SKM-1 treated with dmso at 0.1 percent for 144 hours (cell line): ENCODE measurements around the gene BRAT1.

ENCODE experiments used
- DNase-seq: peaks from one replicate; lab custom pipeline; 2025; ENCODE audit not compliant: unreplicated experiment; lab: John Stamatoyannopoulos, UW

Gene BRAT1

GRCh38 chr7:2500701-2501100, 54.6 kb downstream of the BRAT1 start:
- no peak for DNase-seq

- no peak for DNase-seq
Measured at GRCh38 chr7:2499719-2500430, 55.4 kb downstream of the BRAT1 start.

DNA sequence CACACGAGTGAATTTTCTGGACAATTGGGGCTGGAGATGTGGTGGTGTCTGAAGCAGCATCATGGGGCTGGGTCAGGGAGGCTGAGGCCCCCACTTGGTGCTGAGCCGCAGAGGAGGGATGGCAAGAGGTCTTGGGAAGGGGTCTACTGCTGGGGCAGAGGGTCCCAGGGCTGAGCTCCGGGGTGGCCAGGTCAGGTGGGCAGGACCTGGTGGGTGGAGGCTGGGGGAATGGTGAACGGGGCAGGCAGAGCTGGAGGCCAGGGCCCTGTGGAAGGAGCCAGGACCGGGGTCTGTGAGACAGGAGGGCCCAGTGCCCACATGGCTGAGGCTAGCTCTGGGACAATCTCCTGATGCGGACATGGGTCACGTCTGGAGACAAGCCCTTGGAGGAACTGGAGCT, 56.1 kb downstream of the BRAT1 start:
- DNase-seq, result no peak

GRCh38 chr7:2498708-2499107, 56.6 kb downstream of the BRAT1 start:
- no peak for DNase-seq

GRCh38 chr7:2497500-2498336, 57.6 kb downstream of the BRAT1 start:
- DNase-seq, result no peak

DNA sequence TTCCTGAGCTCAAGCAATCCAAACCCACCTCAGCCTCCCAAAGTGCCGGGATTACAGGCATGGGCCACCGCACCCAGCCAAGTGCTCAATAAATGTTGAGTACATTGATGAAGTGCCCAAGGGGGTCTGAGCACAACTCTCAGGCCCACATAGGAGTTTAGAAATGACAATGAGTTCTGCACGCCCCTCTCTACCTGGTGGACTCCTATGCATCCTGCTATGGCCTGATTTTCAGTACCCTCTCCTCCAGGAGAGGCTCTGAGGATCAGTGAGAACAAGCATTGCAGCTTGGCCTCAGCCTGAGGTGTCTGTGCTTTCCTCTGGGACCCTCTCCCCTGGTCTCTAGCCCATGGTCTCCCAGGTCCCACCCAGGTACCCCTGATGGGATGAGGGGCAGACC, 58.3 kb downstream of the BRAT1 start:
- no peak for DNase-seq

DNA sequence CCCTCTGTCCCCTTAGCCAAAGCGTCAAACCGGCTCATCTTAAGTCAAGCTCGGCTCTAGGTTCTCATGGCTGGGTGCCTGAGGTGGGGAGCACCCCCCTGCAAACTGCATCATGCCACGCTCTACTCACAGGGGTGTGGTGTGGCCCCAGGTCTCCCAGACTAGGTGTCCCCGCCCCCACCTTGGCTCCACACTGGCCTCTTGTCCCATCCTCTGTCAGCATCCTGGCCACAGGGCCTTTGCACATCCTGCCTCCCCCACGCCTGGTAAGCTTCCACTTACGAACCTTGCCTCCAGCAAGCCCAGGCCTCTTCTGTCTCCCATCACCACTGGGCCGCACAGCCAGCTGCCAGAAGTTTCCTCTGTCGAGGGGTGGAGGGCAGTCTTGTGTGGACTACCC, 58.9 kb downstream of the BRAT1 start:
- no peak for DNase-seq

DNA sequence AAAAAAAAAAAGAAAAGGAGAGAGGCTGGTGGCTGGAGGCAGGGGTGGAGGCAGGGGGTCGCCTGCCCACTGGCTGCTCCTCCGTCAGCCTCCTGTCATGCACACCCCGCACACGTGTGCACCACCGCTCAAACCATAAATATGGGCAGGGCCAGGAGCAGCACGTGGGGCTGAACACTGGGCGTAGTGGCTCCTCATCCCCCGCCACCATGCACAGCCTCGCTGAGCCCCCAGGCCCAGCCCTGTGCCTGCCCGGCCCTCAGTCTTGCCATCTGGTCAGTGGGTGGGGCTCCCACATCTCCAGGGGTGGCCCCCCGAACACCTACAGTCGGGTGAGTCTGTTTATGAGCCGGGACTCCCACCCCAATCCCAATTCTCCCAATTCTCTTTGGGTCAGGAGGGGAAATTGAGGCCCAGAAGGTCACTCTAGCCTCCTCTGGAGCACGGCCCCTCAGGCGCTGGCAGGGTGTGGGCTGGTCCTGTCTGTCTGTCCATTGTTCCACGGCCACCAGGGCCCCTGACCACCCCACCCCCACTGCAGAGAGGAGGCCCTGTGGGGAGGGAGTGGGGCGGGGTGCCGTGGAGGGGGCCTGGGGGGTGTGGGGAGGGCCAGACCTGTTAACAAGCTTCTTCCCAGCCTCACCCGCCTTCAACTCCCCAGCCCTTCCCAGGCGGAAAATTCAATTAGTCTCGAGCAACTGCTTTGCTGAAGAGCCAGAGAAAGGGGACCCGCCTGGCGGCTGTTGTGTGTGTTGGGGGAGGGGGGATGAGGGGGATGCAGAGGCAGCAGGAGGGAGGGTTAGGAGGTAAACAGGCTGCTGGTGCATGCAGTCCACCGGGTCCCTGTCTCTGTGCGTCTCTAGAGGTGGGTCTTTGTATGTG, 59.7 kb downstream of the BRAT1 start:
- DNase-seq, result no peak

GRCh38 chr7:2494191-2495130, 60.9 kb downstream of the BRAT1 start:
- DNase-seq, result no peak

DNA sequence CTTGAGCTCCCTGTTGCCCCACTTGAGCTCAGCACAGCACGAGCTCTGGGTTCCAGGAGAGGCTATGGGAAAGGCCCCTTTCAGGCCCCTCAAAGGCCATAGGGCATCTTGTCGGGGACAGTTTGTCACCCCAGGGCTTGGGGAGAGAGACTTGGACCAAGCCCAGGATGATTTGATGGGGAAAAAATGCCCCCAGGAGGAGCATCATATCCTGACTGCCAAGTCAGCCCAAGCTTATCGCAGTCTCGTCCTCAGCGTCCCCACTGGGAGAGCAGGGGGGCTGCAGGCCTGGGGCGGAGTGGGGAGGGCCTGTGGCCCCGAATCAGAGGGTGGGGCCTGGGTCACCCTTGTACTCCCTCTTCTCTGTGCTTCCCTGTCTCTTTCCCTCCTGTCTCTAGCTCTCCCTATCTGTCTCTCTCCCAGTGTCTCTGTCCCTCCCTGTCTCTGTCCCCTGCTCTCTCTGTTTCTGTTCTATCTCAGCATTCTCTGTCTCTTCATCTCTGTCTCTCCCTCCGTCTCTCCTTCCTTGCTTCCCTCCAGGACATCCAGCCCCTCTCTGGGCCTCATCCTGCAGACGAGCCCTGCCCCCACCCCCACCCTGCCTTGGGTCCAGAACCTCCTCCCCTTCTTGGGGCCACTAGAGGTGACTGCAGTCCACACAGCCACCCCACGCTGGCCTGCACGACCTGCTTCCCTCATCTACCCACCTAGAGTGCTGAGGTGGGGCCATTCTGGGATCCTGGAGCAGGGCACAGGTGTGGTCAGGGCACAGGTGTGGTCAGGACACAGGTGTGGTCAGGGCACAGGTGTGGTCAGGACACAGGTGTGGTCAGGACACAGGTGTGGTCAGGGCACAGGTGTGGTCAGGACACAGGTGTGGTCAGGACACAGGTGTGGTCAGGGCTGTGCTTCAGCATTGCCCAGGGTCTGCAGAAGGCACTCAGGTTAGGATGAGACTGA, 61.8 kb downstream of the BRAT1 start:
- DNase-seq, result no peak

DNA sequence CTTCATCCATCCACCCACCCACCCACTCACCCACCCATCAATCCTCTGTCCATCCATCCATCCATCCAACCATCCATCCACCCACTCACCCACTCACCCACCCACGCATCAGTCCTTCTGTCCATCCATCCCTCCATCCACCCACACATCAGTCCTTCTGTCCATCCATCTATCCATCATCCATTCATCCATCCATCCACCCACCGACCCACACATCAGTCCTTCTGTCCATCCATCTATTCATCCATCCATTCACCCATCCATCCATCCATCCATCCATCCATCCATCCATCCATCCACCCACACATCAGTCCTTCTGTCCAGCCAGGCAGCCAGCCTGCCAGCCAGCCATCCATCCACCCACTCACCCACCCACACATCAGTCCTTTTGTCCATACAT, 63.3 kb downstream of the BRAT1 start:
- no peak for DNase-seq

DNA sequence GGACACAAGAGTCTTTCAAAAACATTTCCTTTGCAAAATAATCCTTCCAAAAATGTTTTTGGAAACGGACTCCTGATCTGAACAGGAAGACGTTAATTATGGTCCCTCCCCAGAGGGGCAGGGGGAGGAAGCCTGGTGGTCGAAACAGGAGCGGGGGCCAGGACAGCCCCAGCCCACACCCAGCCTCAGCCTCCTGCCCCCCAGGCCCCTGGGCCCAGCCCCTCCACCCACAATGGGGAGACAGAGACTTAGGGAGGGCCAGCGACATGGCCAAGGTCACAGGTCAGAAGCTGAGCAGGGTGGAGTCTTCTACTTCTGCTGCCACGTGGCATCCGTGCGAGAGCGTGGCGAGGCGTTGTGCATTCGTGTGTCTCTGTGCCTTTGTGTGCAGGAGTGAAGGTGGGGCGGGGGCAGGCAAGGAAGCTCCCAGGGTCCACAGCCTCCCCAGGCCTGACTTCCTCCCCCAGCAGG, 65.1 kb downstream of the BRAT1 start:
- DNase-seq, result no peak

DNA sequence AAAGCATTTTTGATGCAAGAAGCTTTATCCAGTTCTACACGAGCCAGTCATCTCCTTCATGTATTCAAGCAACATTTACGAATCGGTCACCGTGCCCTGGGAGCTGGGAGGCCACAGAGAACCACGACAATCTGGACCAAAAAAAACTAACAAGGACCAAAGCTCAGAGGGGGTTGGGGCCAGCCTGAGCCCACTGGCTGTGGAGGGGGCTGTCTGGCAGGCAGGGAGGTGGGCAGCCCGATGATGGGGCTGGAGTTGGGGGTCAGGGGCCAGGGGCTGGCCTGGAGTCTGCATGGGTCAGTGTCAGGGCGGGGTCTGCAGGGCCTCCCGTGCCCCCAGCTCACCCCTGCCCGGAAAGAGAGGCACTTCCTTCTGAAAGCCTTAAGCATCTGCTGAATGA, 66.6 kb downstream of the BRAT1 start:
- no peak for DNase-seq

DNA sequence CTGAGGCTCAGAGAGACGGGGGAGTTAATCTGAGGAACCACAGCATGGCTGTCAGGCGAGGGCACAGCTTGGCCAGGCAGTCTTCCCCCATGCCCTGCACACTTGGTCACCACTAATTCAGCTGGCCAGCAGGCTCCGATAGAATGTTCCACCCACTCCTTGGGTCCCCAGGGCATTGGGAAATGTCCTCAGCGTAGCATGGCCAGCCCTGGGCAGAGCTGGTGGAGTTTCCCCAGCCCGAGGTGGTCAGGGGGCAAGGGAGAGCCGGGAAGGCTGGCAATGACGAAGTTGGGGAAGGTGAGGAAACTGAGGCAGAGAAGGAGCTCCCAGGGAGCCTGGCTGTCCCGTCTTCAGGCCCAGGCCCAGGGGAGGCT, 67.1 kb downstream of the BRAT1 start:
- DNase-seq, result no peak
